Stimulated activated naive B cell treated with anti-CD40 and anti-IgM and Interleukin-4, amounts not matched to agents 10 μg/mL and 1 μg/mL and 100 μg/mL, for 72 hours (primary cell): Measurements from ENCODE around the gene DBH.

Source experiments
- ATAC-seq, 2 donors: fragments of 150-1000 bp; cut with Tn5 transposase; replicated peaks; 2 replicates each; pipeline ENCODE4 v1.10.0; 2021; ENCODE audit warnings: moderate library complexity in 1 of 2
- DNase-seq: peaks from one replicate; pipeline ENCODE4 v3.0.0; 2021
- H3K27ac Mint-ChIP-seq: one replicate; pipeline ENCODE4 v1.8.0; 2022; ENCODE audit warnings: mild to moderate bottlenecking, mixed read lengths
- H3K27me3 Mint-ChIP-seq, 2 donors: one replicate each; pipeline ENCODE4 v1.8.0; 2022; ENCODE audit warnings: mixed read lengths in 2 of 2
- H3K36me3 Mint-ChIP-seq, 2 donors: one replicate each; pipeline ENCODE4 v1.8.0; 2022; ENCODE audit warnings: mixed read lengths in 2 of 2, mild to moderate bottlenecking in 1 of 2
- H3K4me1 Mint-ChIP-seq, 2 donors: one replicate each; pipeline ENCODE4 v1.8.0; 2022; ENCODE audit warnings: mixed read lengths in 2 of 2, mild to moderate bottlenecking in 1 of 2
- H3K4me3 Mint-ChIP-seq, 2 donors: one replicate each; pipeline ENCODE4 v1.8.0; 2022; ENCODE audit warnings: mild to moderate bottlenecking in 2 of 2, mixed read lengths in 2 of 2, moderate library complexity in 1 of 2
- H3K9me3 Mint-ChIP-seq, 2 donors: one replicate each; pipeline ENCODE4 v1.8.0; 2022; ENCODE audit warnings: mixed read lengths in 2 of 2, mild to moderate bottlenecking in 1 of 2

DBH gene

GRCh38 chr9:133703591-133704399 lies 67.6 kb downstream of the DBH start:
- Mint-ChIP-seq H3K4me3 (no peak overlapping the region), H3K27me3 (peaks cover 33 to 40% of the 10 kb centered on the region in 2 donors), H3K4me1 (peaks cover 21 to 34% of the 10 kb centered on the region in 2 donors), H3K36me3 (no peaks in the 10 kb centered on the region), H3K27ac (no peak overlapping the region), H3K9me3 (no peaks in the 10 kb centered on the region)
- no peak for DNase-seq
- ATAC-seq, result no peak

GRCh38 chr9:133704711-133705181 lies 68.6 kb downstream of the DBH start:
- Mint-ChIP-seq H3K27ac (no peak overlapping the region), H3K4me3 (no peak overlapping the region), H3K4me1 (peaks cover 27 to 41% of the 10 kb centered on the region in 2 donors), H3K27me3 (peaks cover 32 to 38% of the 10 kb centered on the region in 2 donors), H3K36me3 (no peaks in the 10 kb centered on the region), H3K9me3 (no peaks in the 10 kb centered on the region)
- DNase-seq (no peak), ATAC-seq (no peak)

- no peak overlapping the region for H3K4me3 Mint-ChIP-seq
- ATAC-seq (no peak), DNase-seq (no peak)
- H3K27ac Mint-ChIP-seq, result no peak overlapping the region
- H3K27me3 Mint-ChIP-seq, result peaks cover 31 to 37% of the 10 kb centered on the region in 2 donors
- H3K36me3 Mint-ChIP-seq, result no peaks in the 10 kb centered on the region
- no peaks in the 10 kb centered on the region for H3K9me3 Mint-ChIP-seq
- H3K4me1 Mint-ChIP-seq, result peaks cover 27 to 41% of the 10 kb centered on the region in 2 donors
These were observed 69.4 kb downstream of the DBH start for GRCh38 chr9:133705576-133705975.

- peaks cover 23 to 34% of the 10 kb centered on the region in 2 donors for H3K4me1 Mint-ChIP-seq
- H3K9me3 Mint-ChIP-seq, result no peaks in the 10 kb centered on the region
- H3K36me3 Mint-ChIP-seq, result no peaks in the 10 kb centered on the region
- H3K27ac Mint-ChIP-seq, result no peak overlapping the region
- no peak overlapping the region for H3K4me3 Mint-ChIP-seq
- DNase-seq (no peak), ATAC-seq (no peak)
- H3K27me3 Mint-ChIP-seq, result peaks cover 25 to 29% of the 10 kb centered on the region in 2 donors
These were observed 70.3 kb downstream of the DBH start for GRCh38 chr9:133706307-133707050.

- H3K27me3 Mint-ChIP-seq, result peaks cover 20 to 22% of the 10 kb centered on the region in 2 donors
- ATAC-seq, result peak; percentile 57 to 64
- H3K4me3 Mint-ChIP-seq, result no peak overlapping the region
- H3K4me1 Mint-ChIP-seq, result peaks cover 19 to 27% of the 10 kb centered on the region in 2 donors
- H3K27ac Mint-ChIP-seq, result no peak overlapping the region
- H3K9me3 Mint-ChIP-seq, result no peaks in the 10 kb centered on the region
- DNase-seq, result no peak
- no peaks in the 10 kb centered on the region for H3K36me3 Mint-ChIP-seq
These were observed 71.1 kb downstream of the DBH start for GRCh38 chr9:133707065-133707762.

GRCh38 chr9:133707763-133708245 lies 71.6 kb downstream of the DBH start:
- H3K9me3 Mint-ChIP-seq, result no peaks in the 10 kb centered on the region
- peaks cover 16 to 17% of the 10 kb centered on the region in 2 donors for H3K27me3 Mint-ChIP-seq
- H3K27ac Mint-ChIP-seq, result no peak overlapping the region
- H3K4me1 Mint-ChIP-seq, result peaks cover 14 to 21% of the 10 kb centered on the region in 2 donors
- no peaks in the 10 kb centered on the region for H3K36me3 Mint-ChIP-seq
- ATAC-seq (no peak), DNase-seq (no peak)
- no peak overlapping the region for H3K4me3 Mint-ChIP-seq

GRCh38 chr9:133708246-133709014 lies 72.3 kb downstream of the DBH start:
- no peaks in the 10 kb centered on the region for H3K9me3 Mint-ChIP-seq
- H3K4me1 Mint-ChIP-seq, result peaks cover 16 to 20% of the 10 kb centered on the region in 2 donors
- H3K27ac Mint-ChIP-seq, result no peak overlapping the region
- ATAC-seq (no peak), DNase-seq (no peak)
- H3K27me3 Mint-ChIP-seq, result peaks cover 16 to 18% of the 10 kb centered on the region in 2 donors
- no peak overlapping the region for H3K4me3 Mint-ChIP-seq
- no peaks in the 10 kb centered on the region for H3K36me3 Mint-ChIP-seq
